ENCODE data around the gene PGLYRP4. TPM values are rescaled to one million over a fixed set of nuclear protein-coding genes. Genes with fewer than 3 reads are reported as not detected.
A peak's percentile ranks its signal among the peaks of the same experiment; 100 is the strongest.

PGLYRP4 gene
- total and polyA plus RNA-seq, 8 donors, result 4.3 TPM; not detected in 7

- Histone ChIP-seq H3K4me3 (no peak overlapping the region), H3K36me3 (no peaks in the 10 kb centered on the region), H3K4me1 (no peaks in the 10 kb centered on the region), H3K27me3 (peaks cover 0 to 18% (median 0%) of the 10 kb centered on the region in 3 donors), H3K27ac (no peak overlapping the region), H3K9me3 (no peaks in the 10 kb centered on the region)
- DNase-seq, result no peak
- TF ChIP-seq POLR2A (IDR thresholded peaks at IDR 0.05), result no peak
- 66 to 76% (median 74%) methylated on average over 5 of the region's 5 CpGs for WGBS, 5 donors
- intact Hi-C loops (cut with DNase I; ENCODE audit: low total_unique reads), result no loop called here
Measured at GRCh38 chr1:153302308-153302707, 46.3 kb downstream of the PGLYRP4 start.

- intact Hi-C loops (cut with DNase I; ENCODE audit: low total_unique reads), result no loop called here
- peaks cover 0 to 52% (median 14%) of the 10 kb centered on the region in 3 donors for H3K27me3 ChIP-seq
- no peaks in the 10 kb centered on the region for H3K36me3 ChIP-seq
- H3K4me3 ChIP-seq, result no peak overlapping the region
- WGBS, 5 donors, result 70 to 76% (median 72%) methylated on average over 9 of the region's 9 CpGs
- TF ChIP-seq POLR2AphosphoS5 (IDR thresholded peaks at IDR 0.05), result no peak
- no peak for TF ChIP-seq EP300 (IDR thresholded peaks at IDR 0.05)
- TF ChIP-seq POLR2A (IDR thresholded peaks at IDR 0.05), result no peak
- TF ChIP-seq CTCF (IDR thresholded peaks at IDR 0.05), result no peak
- no peak for DNase-seq
- no peaks in the 10 kb centered on the region for H3K9me3 ChIP-seq
- no peak overlapping the region for H3K27ac ChIP-seq
- no peaks in the 10 kb centered on the region for H3K4me1 ChIP-seq
Measured at GRCh38 chr1:153293851-153294250, 54.8 kb downstream of the PGLYRP4 start.

- Histone ChIP-seq H3K27me3 (peaks cover 0 to 56% (median 14%) of the 10 kb centered on the region in 3 donors), H3K4me3 (no peak overlapping the region), H3K36me3 (no peaks in the 10 kb centered on the region), H3K27ac (no peak overlapping the region), H3K4me1 (no peaks in the 10 kb centered on the region), H3K9me3 (no peaks in the 10 kb centered on the region)
- TF ChIP-seq EP300 (IDR thresholded peaks at IDR 0.05) (no peak), CTCF (IDR thresholded peaks at IDR 0.05) (no peak), POLR2AphosphoS5 (IDR thresholded peaks at IDR 0.05) (no peak), POLR2A (IDR thresholded peaks at IDR 0.05) (no peak)
- 52 to 65% (median 58%) methylated on average over 7 of the region's 7 CpGs for whole genome bisulfite sequencing, 5 donors
- no peak for DNase-seq
- intact Hi-C loops (cut with DNase I; ENCODE audit: low total_unique reads), result no loop called here
Measured at GRCh38 chr1:153293480-153293775, 55.2 kb downstream of the PGLYRP4 start.

- H3K36me3 ChIP-seq, result no peaks in the 10 kb centered on the region
- TF ChIP-seq CTCF (IDR thresholded peaks at IDR 0.05) (no peak), POLR2AphosphoS5 (IDR thresholded peaks at IDR 0.05) (no peak)
- no peaks in the 10 kb centered on the region for H3K4me1 ChIP-seq
- 57 to 72% (median 65%) methylated on average over 25 of the region's 25 CpGs for WGBS, 5 donors
- no peak overlapping the region for H3K4me3 ChIP-seq
- H3K27ac ChIP-seq, result no peak overlapping the region
- intact Hi-C loops (cut with DNase I; ENCODE audit: low total_unique reads), result no loop called here
- DNase-seq, result peak in 1 of 2 donors; percentile 10
- peaks cover 0 to 59% (median 14%) of the 10 kb centered on the region in 3 donors for H3K27me3 ChIP-seq
- H3K9me3 ChIP-seq, result no peaks in the 10 kb centered on the region
Measured at GRCh38 chr1:153292740-153293479, 55.7 kb downstream of the PGLYRP4 start.

GRCh38 chr1:153292185-153292584 lies 56.5 kb downstream of the PGLYRP4 start:
- H3K4me1 ChIP-seq, result no peaks in the 10 kb centered on the region
- 36 to 45% (median 44%) methylated on average over 8 of the region's 8 CpGs for WGBS, 5 donors
- no peak for TF ChIP-seq POLR2A (IDR thresholded peaks at IDR 0.05)
- TF ChIP-seq POLR2AphosphoS5 (IDR thresholded peaks at IDR 0.05), result no peak
- TF ChIP-seq CTCF (IDR thresholded peaks at IDR 0.05), result no peak
- no peak for TF ChIP-seq EP300 (IDR thresholded peaks at IDR 0.05)
- peak in 1 of 2 donors; percentile 9 for DNase-seq
- intact Hi-C loops (cut with DNase I; ENCODE audit: low total_unique reads), result no loop called here
- no peaks in the 10 kb centered on the region for H3K9me3 ChIP-seq
- peaks cover 0 to 59% (median 14%) of the 10 kb centered on the region in 3 donors for H3K27me3 ChIP-seq
- no peak overlapping the region for H3K27ac ChIP-seq
- no peaks in the 10 kb centered on the region for H3K36me3 ChIP-seq
- H3K4me3 ChIP-seq, result no peak overlapping the region
